Activated CD4-positive, alpha-beta T cell treated with anti-CD3 and anti-CD28 coated beads, Interleukin-2, amount 10 ng/mL, durations not matched to agents 7 days and 5 days (primary cell): ENCODE data around the gene PLXNC1. TPM values are rescaled to one million over a fixed set of nuclear protein-coding genes. Genes with fewer than 3 reads are reported as not detected.

Source experiments
- CTCF ChIA-PET: fragments of 350-600 bp; sonication (Branson Sonifier 250); formaldehyde crosslinking; loops from one replicate; lab custom pipeline; 2021; ENCODE audit warnings: antibody characterized with exemption; lab: Charles Lee
- POLR2A ChIA-PET: fragments of 350-600 bp; sonication (Branson Sonifier 250); formaldehyde crosslinking; loops from one replicate; lab custom pipeline; 2021; ENCODE audit warnings: antibody characterized with exemption; lab: Charles Lee
- DNase-seq: peaks from one replicate; pipeline ENCODE4 v3.0.0-alpha.2; 2020
- H3K27ac Mint-ChIP-seq: one replicate; pipeline ENCODE4 v1.8.0; 2021; ENCODE audit warnings: mild to moderate bottlenecking, moderate library complexity, mixed read lengths
- H3K27me3 Mint-ChIP-seq: one replicate; pipeline ENCODE4 v1.8.0; 2021; ENCODE audit warnings: mixed read lengths
- H3K36me3 Mint-ChIP-seq: one replicate; pipeline ENCODE4 v1.8.0; 2021; ENCODE audit warnings: low read depth, mixed read lengths
- H3K4me1 Mint-ChIP-seq: one replicate; pipeline ENCODE4 v1.8.0; 2021; ENCODE audit warnings: mixed read lengths
- H3K4me3 Mint-ChIP-seq: one replicate; pipeline ENCODE4 v1.8.0; 2021; ENCODE audit warnings: mild to moderate bottlenecking, moderate library complexity, mixed read lengths
- H3K9me3 Mint-ChIP-seq: one replicate; pipeline ENCODE4 v1.8.0; 2021; ENCODE audit warnings: mixed read lengths
- total RNA-seq, 2 experiments: library from RNA; stranded (reverse); gene quantifications; one replicate each; pipeline ENCODE4 v1.2.3, GENCODE V29; 2021

Gene PLXNC1
- total RNA-seq, 2 experiments from 2014 or later = 27.4 to 29.7 TPM

DNA sequence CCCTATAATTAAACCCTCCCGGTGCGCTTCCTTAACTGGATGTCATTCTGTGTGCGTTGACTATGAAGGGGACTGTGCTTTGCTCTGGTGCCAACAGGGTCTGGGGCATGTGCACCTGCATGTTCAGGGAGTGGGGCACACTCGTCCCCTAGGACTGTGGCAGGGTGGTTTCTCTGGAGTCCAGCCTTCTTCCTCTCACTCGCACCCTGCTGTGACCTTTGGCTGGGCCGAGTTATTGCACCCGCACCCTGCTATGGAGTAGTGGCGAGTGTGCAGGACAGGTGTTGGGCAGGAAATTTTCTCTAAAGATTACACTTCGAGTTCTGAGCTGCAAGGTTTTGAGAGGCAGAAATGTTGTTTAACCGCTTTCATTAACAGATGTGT, 138.9 kb downstream of the PLXNC1 start:
- ChIA-PET CTCF (no interaction called here), POLR2A (no interaction called here)
- H3K4me1 Mint-ChIP-seq = peaks cover 14% of the 10 kb centered on the region
- H3K9me3 Mint-ChIP-seq = no peaks in the 10 kb centered on the region
- H3K4me3 Mint-ChIP-seq = no peak overlapping the region
- H3K27ac Mint-ChIP-seq = no peak overlapping the region
- DNase-seq = no peak
- H3K27me3 Mint-ChIP-seq = no peaks in the 10 kb centered on the region
- H3K36me3 Mint-ChIP-seq = peaks cover 40% of the 10 kb centered on the region

DNA sequence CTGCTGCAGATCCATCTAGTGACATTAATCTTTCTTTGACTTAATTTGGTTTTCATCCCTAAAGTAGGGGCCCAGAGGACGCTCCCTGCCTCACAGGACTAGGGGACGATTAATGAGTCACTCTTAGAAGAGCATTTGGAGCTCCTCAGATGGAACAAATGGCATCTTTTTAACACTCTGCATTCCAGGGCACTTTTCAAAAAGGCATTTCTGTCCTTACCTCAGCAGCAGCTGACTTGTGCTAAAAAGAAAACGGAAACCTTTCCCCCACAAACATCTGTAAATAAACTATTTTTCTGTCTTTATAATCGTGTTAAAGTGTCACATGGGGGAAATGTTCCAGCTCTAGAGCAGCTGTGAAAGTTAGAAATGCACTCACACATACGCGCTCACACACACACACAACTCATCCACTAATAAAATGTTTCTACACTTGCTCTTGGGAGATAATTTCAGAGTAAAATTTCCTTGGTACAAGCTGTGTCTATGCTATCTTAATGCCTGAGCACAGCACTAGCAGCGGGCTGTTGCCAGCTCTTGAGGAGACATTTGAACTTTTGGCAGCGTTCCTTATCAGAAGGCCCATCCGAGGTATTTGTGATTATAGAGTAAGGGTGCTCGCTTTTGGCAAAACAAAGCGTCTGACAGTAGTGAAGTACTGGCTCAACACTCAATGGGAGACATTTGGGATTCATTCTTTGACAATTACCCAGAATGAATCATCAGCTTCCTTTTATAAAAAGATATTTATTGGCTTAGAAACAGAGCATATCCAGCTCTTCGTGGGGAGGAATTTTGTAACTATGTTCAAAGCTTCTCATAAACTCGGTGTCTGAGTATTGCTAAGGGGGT, 141.3 kb downstream of the PLXNC1 start:
- Mint-ChIP-seq H3K36me3 (peaks cover 26% of the 10 kb centered on the region), H3K27ac (no peak overlapping the region), H3K9me3 (no peaks in the 10 kb centered on the region), H3K4me3 (no peak overlapping the region), H3K4me1 (no peaks in the 10 kb centered on the region), H3K27me3 (no peaks in the 10 kb centered on the region)
- no peak for DNase-seq
- ChIA-PET POLR2A (interaction anchor here (0.6 kb wide), 1 partner anchor 81 kb away, joined by 3 read pairs; no protein-coding TSS in a partner anchor), CTCF (interaction anchor here (1.1 to 2.1 kb wide), 3 partner anchors 9 to 15 kb away, joined by 5 to 9 read pairs (median 6); no protein-coding TSS in a partner anchor)

DNA sequence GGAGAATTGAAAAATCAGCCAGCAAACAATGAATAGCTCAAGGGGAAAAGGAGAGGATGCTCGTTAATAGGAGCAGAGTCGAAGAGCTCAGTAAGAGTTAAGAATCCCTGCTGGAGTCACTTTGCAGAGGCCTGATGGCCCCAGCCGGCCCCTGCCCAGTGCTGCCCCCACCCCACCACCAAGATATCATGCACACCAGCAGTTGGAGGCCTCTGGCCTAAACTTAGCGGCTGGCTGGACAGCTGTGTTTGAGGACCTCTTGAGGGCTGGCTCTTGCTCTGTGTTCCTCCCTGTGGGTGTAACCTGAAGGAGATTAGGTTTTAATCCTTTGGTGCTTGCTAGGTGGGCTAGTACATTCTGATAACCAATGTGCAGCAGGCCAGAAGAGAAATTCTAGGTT, 142.0 kb downstream of the PLXNC1 start:
- no peaks in the 10 kb centered on the region for H3K27me3 Mint-ChIP-seq
- no peak overlapping the region for H3K27ac Mint-ChIP-seq
- H3K4me3 Mint-ChIP-seq = no peak overlapping the region
- no peaks in the 10 kb centered on the region for H3K4me1 Mint-ChIP-seq
- peaks cover 28% of the 10 kb centered on the region for H3K36me3 Mint-ChIP-seq
- no peak for DNase-seq
- CTCF ChIA-PET = interaction anchor here (1.4 to 2.1 kb wide), 3 partner anchors 10 to 17 kb away, joined by 3 to 9 read pairs (median 6); no protein-coding TSS in a partner anchor
- no peaks in the 10 kb centered on the region for H3K9me3 Mint-ChIP-seq
- POLR2A ChIA-PET = interaction anchor here (0.6 kb wide), 1 partner anchor 82 kb away, joined by 3 read pairs; no protein-coding TSS in a partner anchor

DNA sequence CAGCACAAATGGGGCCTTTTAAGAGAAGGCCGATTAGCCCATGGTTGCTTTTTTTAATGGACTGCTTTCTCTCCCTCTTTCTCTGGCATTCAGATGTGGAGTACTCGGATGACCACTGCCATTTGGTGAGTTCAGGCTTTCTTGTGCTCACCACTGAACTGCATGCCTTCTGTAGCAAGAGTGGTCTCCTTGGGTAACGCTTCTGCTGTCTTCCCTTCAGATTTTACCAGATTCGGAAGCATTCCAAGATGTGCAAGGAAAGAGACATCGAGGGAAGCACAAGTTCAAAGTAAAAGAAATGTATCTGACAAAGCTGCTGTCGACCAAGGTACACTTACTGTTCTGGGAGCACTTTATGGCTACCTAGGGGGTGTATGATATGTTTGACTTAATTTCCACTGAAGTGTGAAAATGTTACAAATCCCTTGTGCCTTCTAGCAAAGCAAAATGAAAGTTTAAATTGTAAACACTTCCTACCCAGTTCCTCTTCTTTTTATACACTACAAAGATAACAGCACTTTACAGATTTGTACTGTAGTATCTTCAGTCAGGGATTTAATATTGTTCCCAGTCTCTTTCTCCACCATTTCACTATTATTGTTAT, 148.8 kb downstream of the PLXNC1 start:
- ChIA-PET POLR2A (no interaction called here), CTCF (no interaction called here)
- Mint-ChIP-seq H3K27me3 (no peaks in the 10 kb centered on the region), H3K36me3 (peaks cover 69% of the 10 kb centered on the region), H3K4me3 (no peak overlapping the region), H3K27ac (no peak overlapping the region), H3K9me3 (no peaks in the 10 kb centered on the region), H3K4me1 (peaks cover 4% of the 10 kb centered on the region)
- no peak for DNase-seq

DNA sequence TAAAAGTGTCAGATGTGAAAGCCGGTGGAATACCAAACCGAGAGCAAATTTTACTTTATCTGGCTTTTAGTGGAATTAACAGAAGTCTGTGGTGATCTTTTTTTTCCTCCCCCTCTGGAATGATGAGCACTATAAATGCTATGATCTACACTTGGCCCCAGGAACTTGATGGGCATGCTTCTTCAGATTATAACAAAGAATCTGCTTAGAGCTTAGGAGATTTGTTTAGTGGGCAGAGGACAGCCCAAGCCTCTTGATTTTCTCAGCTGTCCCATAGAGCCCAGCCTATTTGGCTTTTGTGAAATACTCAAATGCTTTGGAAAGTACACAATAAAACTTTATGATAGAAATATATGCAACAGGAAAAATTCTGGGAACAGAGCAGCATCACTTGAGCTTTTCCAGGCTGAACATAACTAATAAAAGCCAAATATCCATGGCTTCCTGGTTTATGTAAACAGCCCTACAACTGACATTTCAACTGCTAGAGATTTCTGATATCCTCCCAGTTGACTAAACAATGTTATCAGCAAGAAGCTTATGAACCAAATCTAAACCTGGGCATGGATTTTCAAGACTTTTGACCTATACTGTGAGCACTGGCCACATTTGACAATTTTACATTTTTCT, 149.6 kb downstream of the PLXNC1 start:
- ChIA-PET POLR2A (no interaction called here), CTCF (no interaction called here)
- Mint-ChIP-seq H3K36me3 (peaks cover 76% of the 10 kb centered on the region), H3K4me3 (no peak overlapping the region), H3K27ac (no peak overlapping the region), H3K27me3 (no peaks in the 10 kb centered on the region), H3K9me3 (no peaks in the 10 kb centered on the region), H3K4me1 (peaks cover 7% of the 10 kb centered on the region)
- no peak for DNase-seq

DNA sequence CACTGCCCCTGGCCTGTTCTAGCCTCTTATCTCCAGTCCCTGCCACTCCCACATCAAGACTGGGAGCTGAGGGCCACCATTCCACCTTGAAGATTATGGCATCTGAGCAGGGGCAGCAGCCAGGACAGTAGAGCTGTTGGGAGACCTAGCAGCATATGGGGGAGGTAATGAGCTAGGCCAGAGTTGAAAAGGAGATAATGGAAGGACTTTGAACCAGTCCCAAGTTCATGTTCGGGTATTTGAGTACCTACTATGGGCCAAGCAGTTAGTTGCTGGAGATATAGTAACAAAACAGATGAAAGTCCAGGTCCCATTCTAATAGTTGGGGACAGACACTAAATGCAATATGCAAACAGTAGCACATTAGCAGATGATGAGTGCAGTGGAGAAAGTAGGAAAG, 151.5 kb downstream of the PLXNC1 start:
- H3K27ac Mint-ChIP-seq = no peak overlapping the region
- ChIA-PET POLR2A (no interaction called here), CTCF (interaction anchor here (0.6 kb wide), 1 partner anchor 19 kb away, joined by 4 read pairs; no protein-coding TSS in a partner anchor)
- peaks cover 25% of the 10 kb centered on the region for H3K4me1 Mint-ChIP-seq
- H3K9me3 Mint-ChIP-seq = no peaks in the 10 kb centered on the region
- DNase-seq = no peak
- no peak overlapping the region for H3K4me3 Mint-ChIP-seq
- no peaks in the 10 kb centered on the region for H3K27me3 Mint-ChIP-seq
- H3K36me3 Mint-ChIP-seq = peaks cover 83% of the 10 kb centered on the region

DNA sequence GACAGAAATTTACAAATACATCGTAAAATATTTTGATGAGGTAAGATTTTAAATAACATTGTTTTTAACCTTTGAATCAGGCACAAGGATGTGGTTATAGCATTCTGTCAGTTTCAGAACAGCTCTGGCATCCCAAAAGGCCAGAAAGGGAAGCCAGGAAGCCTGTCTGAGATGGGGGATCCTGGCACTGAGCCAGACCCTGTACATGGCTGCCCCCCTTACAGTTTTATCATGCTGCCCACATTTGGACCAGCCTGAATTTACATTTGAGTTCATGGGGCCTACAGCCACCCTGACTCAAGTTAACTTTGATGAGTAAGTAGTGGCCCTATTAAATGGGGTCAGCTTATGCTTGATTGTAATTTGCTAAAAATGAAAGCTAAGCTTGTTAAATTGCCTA, 155.6 kb downstream of the PLXNC1 start:
- Mint-ChIP-seq H3K9me3 (no peaks in the 10 kb centered on the region), H3K4me3 (no peak overlapping the region), H3K27me3 (no peaks in the 10 kb centered on the region), H3K4me1 (peaks cover 52% of the 10 kb centered on the region), H3K27ac (no peak overlapping the region), H3K36me3 (peaks cover 84% of the 10 kb centered on the region)
- DNase-seq = no peak
- ChIA-PET POLR2A (interaction anchor here (1.2 kb wide), 1 partner anchor 96 kb away, joined by 3 read pairs; no protein-coding TSS in a partner anchor), CTCF (interaction anchor here (0.6 to 1.6 kb wide), 6 partner anchors 9 to 187 kb away, joined by 3 to 5 read pairs (median 3); no protein-coding TSS in a partner anchor)

DNA sequence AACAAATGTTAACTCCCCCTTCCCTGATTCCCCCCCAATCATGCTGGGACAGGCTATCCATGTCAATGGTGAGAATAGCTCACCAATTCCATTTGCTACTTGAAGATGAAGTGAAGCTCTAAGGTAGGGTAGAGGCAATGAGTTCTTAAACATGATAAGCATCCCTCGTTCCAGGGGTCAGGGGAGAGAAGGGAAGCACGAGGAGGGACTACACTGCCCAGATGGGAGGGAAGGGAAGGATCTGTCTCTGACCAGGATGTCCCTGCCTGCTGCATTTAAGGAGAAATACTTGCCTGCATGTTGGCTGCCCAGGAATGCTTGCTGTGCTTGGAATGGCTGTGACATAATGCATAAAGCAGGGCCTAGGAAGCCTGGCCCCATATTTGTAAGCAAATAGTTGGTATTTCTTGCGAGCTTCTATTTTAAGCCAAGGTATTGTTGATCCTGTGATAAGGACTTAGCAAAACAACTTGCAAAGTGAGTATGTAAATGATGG, 156.2 kb downstream of the PLXNC1 start:
- DNase-seq = no peak
- peak overlapping the region; percentile 82 for H3K27ac Mint-ChIP-seq
- H3K4me3 Mint-ChIP-seq = no peak overlapping the region
- CTCF ChIA-PET = interaction anchor here (0.6 to 1.7 kb wide), 7 partner anchors 9 to 180 kb away, joined by 3 to 6 read pairs (median 3); no protein-coding TSS in a partner anchor
- no peaks in the 10 kb centered on the region for H3K27me3 Mint-ChIP-seq
- H3K9me3 Mint-ChIP-seq = no peaks in the 10 kb centered on the region
- peaks cover 52% of the 10 kb centered on the region for H3K4me1 Mint-ChIP-seq
- peaks cover 87% of the 10 kb centered on the region for H3K36me3 Mint-ChIP-seq
- POLR2A ChIA-PET = interaction anchor here (1.2 kb wide), 1 partner anchor 97 kb away, joined by 3 read pairs; no protein-coding TSS in a partner anchor

DNA sequence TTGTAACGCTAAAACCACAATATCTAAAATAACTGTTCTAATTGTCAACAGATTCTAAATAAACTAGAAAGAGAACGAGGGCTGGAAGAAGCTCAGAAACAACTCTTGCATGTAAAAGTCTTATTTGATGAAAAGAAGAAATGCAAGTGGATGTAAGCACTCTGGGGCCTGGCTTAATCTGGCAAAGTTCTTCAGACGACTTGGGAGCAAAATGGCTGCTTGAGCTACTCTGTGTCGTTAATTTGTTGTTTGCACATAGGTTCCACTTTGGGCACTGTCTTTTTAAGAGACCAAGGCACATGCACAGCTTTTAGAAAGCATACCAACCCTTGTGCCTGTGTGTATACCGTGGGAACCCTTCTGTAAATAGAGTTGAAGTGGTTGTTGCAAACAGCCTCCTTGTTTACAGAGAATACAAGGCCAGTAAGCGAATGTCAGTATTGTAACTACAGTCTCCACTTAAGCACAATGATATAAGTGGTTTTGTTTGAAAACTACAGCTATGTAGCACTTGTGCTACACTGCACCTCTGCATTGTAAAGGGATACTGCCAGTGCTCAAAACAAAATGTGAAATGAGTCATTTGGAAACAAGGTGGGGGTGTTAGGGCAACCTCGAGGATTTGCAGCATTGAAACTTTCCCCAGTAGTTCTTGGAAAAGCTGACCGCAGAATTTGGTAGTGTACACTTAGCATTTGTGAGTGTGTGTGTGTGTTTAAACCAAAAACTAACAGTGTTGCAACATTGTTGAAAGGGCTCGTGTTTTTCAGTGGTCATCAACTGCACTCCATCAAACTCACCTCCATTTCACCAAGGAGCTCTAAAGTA, 157.0 kb downstream of the PLXNC1 start:
- DNase-seq = peak; percentile 69
- CTCF ChIA-PET = interaction anchor here (0.6 to 1.7 kb wide), 7 partner anchors 16 to 180 kb away, joined by 3 to 6 read pairs (median 3); no protein-coding TSS in a partner anchor
- POLR2A ChIA-PET = interaction anchor here (0.6 kb wide), 1 partner anchor 1355 kb away, joined by 3 read pairs; no protein-coding TSS in a partner anchor

DNA sequence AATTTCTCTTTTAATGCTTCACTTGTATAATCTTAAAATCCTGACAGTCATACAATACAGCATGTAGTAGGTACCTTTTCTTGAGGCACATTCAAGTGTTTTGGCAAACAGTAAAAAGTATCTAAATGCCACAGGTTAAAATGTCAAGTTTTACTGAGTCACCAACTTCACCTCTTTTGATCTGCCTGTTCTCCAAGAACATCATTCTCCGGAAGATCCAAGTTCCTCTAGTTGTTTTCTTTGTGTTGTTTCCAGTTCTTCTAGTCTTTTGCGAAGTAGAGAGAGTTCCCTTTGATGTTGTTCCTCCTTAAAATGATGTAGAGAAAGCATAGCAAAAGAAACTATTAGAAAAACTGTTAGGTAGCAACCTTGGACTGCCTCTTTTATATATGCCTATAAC, 160.2 kb downstream of the PLXNC1 start:
- Mint-ChIP-seq H3K4me1 (peaks cover 39% of the 10 kb centered on the region), H3K27ac (no peak overlapping the region), H3K9me3 (no peaks in the 10 kb centered on the region), H3K36me3 (peaks cover 71% of the 10 kb centered on the region), H3K27me3 (no peaks in the 10 kb centered on the region), H3K4me3 (no peak overlapping the region)
- CTCF ChIA-PET = no interaction called here
- DNase-seq = no peak
- POLR2A ChIA-PET = no interaction called here

More for the DNA sequence above, 157.0 kb downstream of the PLXNC1 start:
- peak overlapping the region; percentile 82 for H3K27ac Mint-ChIP-seq
- H3K9me3 Mint-ChIP-seq = no peaks in the 10 kb centered on the region
- H3K4me1 Mint-ChIP-seq = peaks cover 52% of the 10 kb centered on the region
- no peak overlapping the region for H3K4me3 Mint-ChIP-seq
- H3K36me3 Mint-ChIP-seq = peaks cover 83% of the 10 kb centered on the region
- no peaks in the 10 kb centered on the region for H3K27me3 Mint-ChIP-seq

DNA sequence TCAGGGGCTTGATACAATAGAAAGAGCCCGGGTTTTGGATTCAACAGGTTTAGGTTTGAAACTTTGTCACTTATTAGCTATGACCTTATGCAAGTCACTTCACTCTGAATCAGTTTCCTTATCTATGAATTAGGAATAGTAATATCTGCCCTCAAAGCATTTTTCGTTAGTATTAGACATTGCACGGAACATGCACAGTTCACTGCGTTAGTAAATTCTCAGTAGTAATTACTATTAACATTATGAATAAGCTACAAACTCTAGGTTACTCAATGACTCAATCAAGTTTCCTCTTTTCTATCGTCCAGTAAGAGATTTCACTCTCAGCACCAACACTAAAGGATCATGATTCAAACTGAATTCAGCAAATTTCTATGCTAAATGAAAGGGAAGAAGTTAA, 161.0 kb downstream of the PLXNC1 start:
- peaks cover 31% of the 10 kb centered on the region for H3K4me1 Mint-ChIP-seq
- ChIA-PET CTCF (interaction anchor here (0.5 kb wide), 1 partner anchor 44 kb away, joined by 3 read pairs; no protein-coding TSS in a partner anchor), POLR2A (no interaction called here)
- no peak overlapping the region for H3K27ac Mint-ChIP-seq
- peaks cover 66% of the 10 kb centered on the region for H3K36me3 Mint-ChIP-seq
- H3K4me3 Mint-ChIP-seq = no peak overlapping the region
- no peaks in the 10 kb centered on the region for H3K27me3 Mint-ChIP-seq
- no peaks in the 10 kb centered on the region for H3K9me3 Mint-ChIP-seq
- DNase-seq = no peak
